ENCODE data around the gene PROX1.

PROX1 gene

GRCh38 chr1:213962508-213962907, 25.3 kb upstream of the PROX1 start:
- Histone ChIP-seq H3K27ac (no peak overlapping the region), H3K4me3 (ENCODE audit: low read depth, low read length) (no peak overlapping the region), H3K36me3 (no peaks in the 10 kb centered on the region), H3K9me3 (ENCODE audit: severe bottlenecking) (peaks cover 5% of the 10 kb centered on the region), H3K27me3 (ENCODE audit: insufficient read depth, low read depth, severe bottlenecking) (peaks cover 5% of the 10 kb centered on the region)
- TF ChIP-seq, protein P1, sequence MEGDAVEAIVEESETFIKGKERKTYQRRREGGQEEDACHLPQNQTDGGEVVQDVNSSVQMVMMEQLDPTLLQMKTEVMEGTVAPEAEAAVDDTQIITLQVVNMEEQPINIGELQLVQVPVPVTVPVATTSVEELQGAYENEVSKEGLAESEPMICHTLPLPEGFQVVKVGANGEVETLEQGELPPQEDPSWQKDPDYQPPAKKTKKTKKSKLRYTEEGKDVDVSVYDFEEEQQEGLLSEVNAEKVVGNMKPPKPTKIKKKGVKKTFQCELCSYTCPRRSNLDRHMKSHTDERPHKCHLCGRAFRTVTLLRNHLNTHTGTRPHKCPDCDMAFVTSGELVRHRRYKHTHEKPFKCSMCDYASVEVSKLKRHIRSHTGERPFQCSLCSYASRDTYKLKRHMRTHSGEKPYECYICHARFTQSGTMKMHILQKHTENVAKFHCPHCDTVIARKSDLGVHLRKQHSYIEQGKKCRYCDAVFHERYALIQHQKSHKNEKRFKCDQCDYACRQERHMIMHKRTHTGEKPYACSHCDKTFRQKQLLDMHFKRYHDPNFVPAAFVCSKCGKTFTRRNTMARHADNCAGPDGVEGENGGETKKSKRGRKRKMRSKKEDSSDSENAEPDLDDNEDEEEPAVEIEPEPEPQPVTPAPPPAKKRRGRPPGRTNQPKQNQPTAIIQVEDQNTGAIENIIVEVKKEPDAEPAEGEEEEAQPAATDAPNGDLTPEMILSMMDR (IDR thresholded peaks at IDR 0.05; ENCODE audit: low read depth, low read length), result no peak
- DNase-seq, result no peak

DNA sequence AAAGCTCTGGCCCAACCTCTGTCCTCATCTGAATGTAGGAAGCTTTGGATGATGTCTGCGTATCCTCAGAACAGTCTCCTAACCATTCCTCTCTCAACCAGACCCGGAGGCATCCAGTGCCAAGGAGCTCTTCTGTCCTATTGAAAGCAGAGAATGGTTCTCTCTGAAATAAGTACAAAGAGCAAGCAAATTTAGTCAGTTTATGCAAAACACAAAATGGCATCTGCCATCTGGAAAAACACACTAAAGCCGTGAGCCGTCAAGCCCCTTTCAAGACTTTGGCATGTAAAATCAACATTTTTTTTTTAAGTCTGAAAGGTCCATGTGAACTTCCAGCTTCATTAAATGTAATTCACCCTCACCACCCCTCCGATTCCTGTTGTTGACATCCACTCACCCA, 21.7 kb upstream of the PROX1 start:
- TF ChIP-seq, protein P1 (IDR thresholded peaks at IDR 0.05; ENCODE audit: low read depth, low read length), result no peak
- H3K36me3 ChIP-seq, result no peaks in the 10 kb centered on the region
- H3K4me3 ChIP-seq (ENCODE audit: low read depth, low read length), result no peak overlapping the region
- H3K27ac ChIP-seq, result no peak overlapping the region
- H3K27me3 ChIP-seq (ENCODE audit: insufficient read depth, low read depth, severe bottlenecking), result peaks cover 5% of the 10 kb centered on the region
- peaks cover 5% of the 10 kb centered on the region for H3K9me3 ChIP-seq (ENCODE audit: severe bottlenecking)
- DNase-seq, result no peak

DNA sequence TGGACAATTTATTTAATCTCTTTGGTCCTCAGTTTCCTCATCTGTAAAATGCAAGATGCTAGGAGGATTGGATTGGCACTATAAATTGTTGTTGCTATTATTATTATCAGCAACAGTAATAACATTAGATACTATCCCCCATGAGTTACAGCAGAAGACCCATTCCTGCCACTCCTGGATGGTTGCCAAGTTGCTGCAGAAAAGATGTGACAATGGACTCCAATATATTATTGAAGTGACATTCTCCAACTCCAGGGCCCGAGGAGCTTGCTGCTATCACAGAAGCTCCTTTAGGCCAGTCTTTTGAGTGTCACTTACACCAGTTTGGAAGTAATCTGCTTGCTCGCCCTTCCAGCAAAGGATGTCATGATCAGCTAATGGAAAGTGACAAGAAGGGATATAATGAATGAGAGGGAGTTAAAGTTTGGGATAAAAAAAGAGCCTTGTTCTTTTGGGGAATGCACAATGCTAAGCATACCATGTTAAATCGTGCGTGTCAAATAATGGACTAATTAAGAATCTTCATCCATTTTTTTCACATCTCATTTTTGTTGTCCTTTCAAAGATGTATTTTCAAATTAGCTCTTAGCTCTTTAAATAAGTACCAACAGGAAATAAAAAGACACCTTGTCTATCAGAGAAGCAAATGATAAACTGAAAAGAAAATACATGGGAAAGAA, 19.5 kb upstream of the PROX1 start:
- H3K4me3 ChIP-seq (ENCODE audit: low read depth, low read length), result no peak overlapping the region
- no peaks in the 10 kb centered on the region for H3K36me3 ChIP-seq
- DNase-seq, result no peak
- H3K9me3 ChIP-seq (ENCODE audit: severe bottlenecking), result peaks cover 3% of the 10 kb centered on the region
- TF ChIP-seq, protein P1 (IDR thresholded peaks at IDR 0.05; ENCODE audit: low read depth, low read length), result no peak
- no peak overlapping the region for H3K27ac ChIP-seq
- H3K27me3 ChIP-seq (ENCODE audit: insufficient read depth, low read depth, severe bottlenecking), result no peaks in the 10 kb centered on the region

- H3K4me3 ChIP-seq (ENCODE audit: low read depth, low read length), result no peak overlapping the region
- no peaks in the 10 kb centered on the region for H3K36me3 ChIP-seq
- H3K27me3 ChIP-seq (ENCODE audit: insufficient read depth, low read depth, severe bottlenecking), result no peaks in the 10 kb centered on the region
- TF ChIP-seq, protein P1 (IDR thresholded peaks at IDR 0.05; ENCODE audit: low read depth, low read length), result no peak
- DNase-seq, result no peak
- peaks cover 3% of the 10 kb centered on the region for H3K9me3 ChIP-seq (ENCODE audit: severe bottlenecking)
- H3K27ac ChIP-seq, result no peak overlapping the region
Measured at GRCh38 chr1:213969958-213970555, 17.7 kb upstream of the PROX1 start.

DNA sequence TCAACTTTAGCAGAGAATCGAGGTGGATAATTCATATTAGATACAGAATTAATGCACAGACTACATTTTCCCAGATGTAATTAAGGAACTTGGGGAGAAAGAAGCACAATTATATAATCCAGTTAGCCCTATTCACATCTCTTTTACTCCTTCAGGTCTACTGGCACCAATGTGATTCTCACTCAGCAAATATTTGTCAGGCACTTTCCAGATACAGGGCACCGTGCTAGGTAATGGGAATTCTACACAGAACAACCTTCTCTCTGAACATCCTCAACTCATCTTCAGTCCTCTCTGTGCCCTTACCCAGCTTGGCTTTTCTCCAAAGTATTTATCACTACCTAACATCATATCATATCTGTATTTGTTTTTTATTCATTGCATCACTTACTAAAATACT, 15.6 kb upstream of the PROX1 start:
- Histone ChIP-seq H3K9me3 (ENCODE audit: severe bottlenecking) (no peaks in the 10 kb centered on the region), H3K4me3 (ENCODE audit: low read depth, low read length) (no peak overlapping the region), H3K36me3 (no peaks in the 10 kb centered on the region), H3K27ac (no peak overlapping the region), H3K27me3 (ENCODE audit: insufficient read depth, low read depth, severe bottlenecking) (peaks cover 6% of the 10 kb centered on the region)
- TF ChIP-seq, protein P1 (IDR thresholded peaks at IDR 0.05; ENCODE audit: low read depth, low read length), result no peak
- no peak for DNase-seq
